Stimulated activated CD8-positive, alpha-beta memory T cell treated with anti-CD3 and anti-CD28 coated beads, Interleukin-7, amount 100 ng/mL, for 24 hours (primary cell): Measurements from ENCODE around the gene RNF166.

ENCODE experiments used
- DNase-seq: peaks from one replicate; pipeline ENCODE4 v3.0.0-alpha.2; 2020; ENCODE audit warnings: low read depth

RNF166 gene

DNA sequence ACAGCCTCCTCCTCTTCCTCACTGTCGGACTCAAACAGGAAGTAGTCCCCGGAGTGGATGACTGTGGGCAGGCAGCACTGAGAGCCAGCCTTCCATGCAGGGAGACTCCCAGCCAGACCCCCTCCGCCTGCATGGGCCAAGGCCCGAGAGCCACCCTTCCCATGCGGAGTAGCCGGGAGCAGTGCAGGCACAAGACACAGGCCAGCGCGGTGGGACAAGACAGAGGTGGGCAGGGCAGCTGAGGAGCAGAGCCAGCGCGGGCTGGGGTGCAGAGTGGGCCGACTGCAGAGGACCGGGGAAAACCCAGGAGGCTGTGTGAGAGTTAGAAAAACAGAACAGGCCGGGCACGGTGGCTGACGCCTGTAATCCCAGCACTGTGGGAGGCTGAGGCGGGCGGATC, 17.7 kb upstream of the RNF166 start:
- no peak for DNase-seq

DNA sequence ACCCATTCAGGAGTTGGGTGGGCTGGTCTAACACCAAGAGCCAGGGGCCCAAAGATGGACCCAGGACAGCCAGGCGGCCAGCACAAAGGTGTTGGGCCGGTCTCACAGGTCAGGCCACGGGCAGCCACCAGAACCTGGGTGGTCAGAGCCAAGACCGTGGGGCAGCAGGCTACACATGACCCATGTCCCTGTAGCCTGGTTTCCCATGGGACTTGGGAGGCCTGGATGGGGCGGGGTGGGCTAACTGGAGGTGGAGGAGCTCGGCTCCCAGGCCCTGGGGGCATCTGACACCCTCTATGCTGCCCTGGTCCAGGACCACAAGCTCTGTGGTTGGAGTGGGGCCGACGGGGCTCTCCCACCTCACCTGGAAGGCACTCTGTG, 17.3 kb upstream of the RNF166 start:
- DNase-seq, result no peak

DNA sequence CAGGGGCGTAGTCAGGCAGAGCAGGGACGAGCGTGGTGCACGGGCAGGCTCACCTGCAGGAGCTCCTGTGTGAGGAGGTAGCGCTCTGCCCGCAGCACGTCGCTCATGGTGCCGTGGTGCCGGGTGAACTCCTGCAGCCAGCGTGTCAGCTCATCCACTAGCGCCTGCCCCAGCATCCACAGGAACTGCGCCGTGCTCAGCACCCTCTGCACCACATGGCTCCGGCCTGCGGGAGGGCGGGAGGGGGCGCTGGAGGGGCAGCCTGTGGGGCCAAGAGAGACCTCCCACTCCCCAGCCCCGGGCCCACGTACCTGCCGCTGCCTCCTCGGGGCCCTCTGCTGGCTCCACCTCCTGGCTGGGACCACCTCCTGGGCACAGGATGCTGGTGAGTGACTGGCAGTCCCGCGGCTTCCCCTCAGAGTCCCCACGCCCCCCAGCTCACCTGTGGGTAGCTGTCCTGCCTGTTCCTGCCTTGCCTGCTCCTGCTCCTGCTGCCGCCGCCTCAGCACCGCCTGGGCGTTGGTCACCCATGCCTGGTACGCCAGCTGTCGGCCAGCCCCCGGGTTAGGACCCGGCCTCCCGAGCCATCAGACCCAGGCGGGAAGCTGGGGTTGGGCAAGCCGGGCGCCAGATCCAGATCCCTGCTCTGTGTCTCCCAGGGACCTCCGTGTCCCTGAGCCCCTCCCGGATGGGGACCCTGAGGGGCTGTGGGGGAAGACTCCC, 16.7 kb upstream of the RNF166 start:
- no peak for DNase-seq

DNA sequence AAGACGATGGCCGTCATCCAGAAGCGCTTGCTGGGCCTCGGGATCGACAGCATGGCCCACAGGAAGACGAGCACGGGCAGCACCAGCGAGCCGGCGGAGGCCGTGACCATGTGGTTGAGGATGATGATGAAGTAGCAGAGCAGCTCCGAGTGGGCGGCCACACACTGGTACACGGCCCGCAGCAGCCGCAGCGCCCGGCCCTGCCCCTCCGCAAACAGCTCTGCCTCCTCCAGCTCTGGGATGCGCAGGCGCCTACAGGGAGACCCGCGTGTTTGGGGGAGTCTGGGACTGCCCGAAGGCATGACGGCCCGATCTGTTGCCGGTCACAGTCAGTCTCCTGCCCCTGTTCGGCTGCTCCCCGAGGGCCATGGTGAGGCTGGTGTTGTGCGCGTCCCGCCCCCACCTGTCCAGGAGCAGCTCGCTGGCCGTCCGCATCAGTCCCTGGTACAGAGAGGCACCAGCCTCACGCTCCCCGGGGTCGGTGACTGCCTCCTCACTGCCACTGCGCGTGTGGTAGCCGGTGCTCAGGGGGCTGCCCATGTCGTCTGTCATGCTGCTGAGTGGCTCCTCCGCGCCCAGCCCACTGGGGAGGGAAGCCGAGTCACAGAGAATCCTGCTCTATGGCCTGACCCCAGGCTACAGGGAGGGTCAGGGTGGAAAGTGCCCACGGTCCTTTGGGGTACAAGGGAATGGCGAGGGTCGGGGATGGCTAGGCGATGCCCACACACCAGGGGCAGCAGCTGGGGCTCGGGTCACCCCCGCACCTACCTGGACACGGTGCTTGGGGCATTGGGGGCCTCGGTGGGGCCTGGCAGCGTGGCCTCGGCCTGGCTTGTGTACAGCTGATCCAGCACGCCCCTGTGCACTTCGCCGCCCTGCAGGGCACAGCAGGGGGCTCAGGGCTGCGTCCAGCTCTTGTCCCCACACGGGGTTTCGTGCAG, 15.9 kb upstream of the RNF166 start:
- DNase-seq, result no peak

DNA sequence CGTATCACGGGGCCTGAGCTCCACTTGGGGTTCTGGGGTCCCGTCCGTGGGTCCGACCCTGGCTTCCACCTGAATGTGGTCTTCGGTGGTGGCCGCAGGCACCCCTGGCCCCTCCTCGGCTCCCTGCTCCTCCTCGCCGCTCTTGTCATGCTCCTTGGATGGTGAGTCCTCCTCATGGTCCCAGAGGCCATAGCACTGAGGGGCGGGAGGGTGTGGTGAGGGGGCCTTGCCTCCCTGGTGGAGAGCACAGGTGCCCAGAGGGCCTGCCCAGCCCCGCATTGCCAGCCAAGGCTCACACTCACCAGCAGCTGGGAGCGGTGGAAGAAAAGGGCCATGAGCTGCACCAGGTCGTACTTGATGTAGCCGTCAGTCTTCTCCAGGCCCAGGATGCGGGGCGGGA, 15.0 kb upstream of the RNF166 start:
- DNase-seq, result no peak

DNA sequence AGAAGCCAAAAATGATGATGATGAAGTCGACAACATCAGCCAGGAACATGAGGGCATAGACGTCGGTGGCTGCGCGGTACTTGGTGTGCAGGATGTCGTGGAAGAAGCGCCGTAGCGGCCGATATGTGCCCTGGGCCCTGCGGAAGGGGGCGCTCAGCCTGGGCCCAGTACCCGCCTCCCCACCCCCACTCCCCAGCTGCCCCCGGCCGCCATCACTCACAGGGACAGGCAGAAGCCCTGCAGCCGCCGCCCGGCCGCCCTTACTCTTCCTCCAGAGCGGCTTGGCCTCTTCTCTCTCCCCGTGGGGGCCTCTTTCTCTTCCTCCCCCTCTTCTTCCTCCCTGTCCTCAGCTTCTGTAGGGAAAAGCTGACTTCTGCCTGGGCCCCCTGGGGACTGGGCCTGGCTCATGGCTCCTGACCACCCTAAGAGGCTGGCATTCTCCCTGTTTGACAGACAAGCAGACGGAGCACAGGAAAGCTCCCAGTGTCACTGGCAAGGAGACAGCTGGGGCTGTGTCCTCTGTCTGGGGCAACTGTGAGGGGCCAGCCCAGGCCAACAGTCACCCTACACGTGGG, 14.3 kb upstream of the RNF166 start:
- DNase-seq, result no peak

DNA sequence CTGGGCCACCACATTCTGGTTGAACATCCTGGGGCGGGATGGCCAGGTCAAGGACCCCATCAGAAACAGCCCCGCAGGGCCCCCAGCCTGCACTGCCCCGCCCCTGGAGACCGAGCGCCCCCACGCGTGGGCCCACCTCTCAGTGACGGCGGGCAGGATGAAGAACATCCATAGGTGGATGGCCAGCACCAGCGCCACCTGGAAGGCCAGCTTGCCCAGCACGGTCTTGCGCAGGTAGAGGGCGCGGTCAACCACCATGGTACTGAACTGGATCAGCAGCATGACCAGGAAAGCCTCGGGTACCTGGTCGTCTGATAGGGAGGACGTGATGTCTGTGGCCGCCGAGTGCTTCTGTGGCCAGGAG, 13.7 kb upstream of the RNF166 start:
- DNase-seq, result no peak

DNA sequence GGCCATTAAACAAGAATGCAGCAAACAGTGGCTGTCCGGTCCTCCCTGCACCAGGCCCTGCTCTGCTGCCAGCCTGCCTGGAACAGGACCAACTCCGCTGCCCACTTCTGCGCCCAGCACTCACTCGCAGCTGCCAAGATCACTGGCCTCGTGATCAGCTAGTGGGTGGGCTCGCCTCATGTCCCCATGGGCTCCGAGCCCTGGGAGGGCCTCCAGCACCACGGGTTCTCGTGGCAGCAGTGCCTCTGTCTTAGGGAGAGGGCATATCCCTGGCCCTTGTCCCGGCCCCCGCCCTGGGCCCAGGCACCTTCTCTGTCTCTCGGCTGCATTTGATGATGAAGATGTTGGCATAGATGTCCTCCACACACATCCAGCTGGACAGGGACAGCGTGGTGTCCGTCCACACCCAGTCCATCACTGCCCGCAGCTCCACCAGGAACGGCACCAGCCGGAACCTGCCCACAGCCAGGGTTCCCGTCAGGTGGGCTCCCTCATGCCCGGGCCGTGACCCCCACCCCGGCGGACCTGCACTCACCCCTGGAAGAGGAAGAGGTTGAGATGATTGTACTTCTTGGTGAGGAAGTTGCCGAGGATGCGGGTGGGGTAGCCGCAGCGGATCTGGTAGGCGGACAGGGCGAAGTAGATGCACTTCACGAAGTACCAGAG, 13.2 kb upstream of the RNF166 start:
- DNase-seq, result no peak

DNA sequence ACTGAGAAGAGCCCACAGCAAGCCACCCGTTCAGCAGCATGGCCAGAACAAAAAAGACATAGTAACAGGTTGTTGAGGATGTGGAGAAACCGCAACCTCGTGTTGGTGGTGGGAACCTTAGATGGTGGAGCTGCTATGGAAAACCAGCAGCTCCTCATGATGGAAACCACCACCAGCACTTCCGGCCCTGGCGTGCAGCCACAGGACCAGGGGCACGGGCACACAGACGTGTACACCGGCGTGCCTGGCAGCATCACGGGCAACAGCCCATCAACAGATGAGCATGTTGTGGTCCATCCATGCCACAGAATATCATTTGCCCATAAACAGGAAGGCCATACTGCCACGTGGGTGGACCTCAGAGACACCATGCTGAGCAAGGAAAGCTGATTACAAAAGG, 12.0 kb upstream of the RNF166 start:
- DNase-seq, result no peak

DNA sequence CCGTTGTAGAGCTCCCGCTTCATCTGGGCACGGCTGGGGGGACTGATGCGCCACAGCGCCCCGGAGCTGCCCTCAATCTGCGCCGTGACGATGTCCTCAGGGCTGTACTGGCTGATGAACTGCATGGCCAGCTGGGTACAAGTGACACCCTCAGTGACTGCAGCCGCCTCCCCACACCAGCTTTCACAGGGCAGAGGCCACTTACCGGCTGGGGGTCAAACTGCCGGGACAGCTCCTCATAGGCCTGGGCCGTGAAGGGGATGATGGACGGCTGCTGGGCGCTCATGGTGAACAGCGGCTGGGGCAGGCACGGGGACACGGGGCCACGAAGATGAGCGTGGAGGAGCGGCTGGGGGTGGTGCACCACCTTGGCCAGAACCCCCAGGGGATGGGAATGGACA, 10.4 kb upstream of the RNF166 start:
- DNase-seq, result no peak

DNA sequence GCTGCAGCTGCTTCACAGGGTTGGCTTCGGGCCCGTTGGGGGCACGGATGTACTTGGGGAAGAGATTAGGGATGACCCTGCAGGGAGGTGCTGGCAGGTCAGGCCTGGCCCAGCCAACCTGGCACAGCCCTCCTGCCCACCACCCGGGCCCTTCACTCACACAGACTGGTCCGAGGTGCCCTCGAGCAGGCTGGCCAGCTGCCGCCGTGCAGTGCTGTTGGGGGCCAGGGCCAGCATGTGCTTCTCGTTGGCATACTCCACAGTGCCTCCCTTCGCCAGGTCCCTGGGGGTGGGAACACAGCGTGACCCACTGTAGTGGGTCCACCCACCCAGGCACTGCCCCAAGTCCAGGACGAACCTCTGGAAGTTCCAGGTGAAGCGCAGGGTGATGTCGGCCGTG, 10.0 kb upstream of the RNF166 start:
- DNase-seq, result no peak

DNA sequence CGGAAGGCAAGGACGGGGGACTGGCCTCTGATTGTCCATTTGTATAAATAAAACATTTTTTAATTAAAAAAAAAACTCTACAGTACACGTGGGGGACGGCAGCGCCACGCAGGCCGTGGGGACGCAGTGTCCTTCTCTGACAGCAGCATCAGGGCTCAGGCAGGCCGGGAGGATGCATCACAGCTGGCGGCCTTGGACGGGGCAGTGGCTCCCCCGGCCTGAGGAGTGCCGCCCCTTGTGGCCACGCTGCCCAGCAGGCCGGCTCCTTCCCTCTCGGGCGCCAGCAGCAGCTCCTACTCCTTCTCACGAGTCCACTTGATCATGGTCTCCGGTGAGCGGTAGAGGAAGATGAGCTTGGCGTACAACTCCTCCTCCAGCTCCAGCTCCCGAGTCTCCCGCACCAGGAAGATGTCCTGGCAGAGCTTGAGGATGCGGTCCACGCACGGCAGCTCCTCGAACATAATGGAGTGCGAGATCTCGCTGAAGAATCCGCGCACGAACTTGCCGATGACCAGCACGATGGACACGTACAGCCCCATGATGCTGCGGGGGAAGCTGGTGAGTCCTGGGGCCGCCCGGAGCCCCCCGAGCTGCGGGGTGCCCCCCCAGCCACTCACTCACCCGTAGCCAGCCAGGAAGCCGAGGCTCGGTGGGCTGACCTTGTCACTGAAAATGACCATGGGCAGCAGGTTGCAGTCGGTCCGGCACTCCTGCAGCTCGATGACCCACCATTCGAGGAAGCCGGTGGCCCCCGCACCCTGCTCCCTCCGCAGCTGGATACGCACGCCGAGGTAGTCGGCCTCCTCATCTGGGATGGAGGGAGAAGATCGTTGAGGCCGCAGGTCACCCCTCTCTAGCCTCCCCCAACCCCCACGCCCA, 9.3 kb upstream of the RNF166 start:
- no peak for DNase-seq

DNA sequence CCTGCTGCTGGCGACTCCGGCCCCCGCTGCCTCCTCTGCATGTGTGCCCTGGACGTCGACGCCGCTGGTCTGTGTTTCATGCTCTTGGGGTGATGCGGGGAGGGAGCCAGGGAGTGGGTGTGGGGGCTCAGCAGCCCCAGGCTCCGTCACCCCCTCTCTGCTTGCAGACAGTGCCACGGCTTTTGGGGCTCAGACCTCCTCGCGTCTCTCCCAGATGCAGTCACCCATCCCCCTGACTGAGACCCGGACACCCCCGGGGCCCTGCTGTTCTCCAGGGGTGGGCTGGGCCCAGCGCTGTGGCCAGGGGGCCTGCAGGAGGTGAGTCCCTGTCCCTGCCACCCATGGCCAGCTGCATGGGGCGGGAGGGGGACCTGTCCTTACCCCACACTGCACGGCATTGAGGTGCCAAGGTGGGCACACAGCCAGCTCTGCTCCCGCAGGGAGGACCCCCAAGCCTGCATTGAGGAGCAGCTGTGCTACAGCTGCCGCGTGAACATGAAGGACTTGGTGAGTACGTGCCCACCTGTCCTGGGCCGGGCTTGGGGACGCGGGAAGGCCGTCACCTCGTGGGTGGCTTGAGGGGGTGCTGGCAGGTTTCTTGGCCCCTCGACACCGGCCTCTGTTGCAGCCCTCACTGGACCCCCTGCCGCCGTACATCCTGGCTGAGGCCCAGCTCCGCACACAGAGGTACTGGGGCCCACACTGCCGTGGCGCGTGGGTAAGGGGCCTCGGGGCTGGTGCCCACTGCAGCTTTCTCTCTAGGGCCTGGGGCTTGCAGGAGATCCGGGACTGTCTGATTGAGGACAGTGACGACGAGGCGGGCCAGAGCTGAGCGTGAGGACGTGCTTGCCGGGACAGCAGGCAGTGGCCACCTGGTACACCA, 8.5 kb upstream of the RNF166 start:
- no peak for DNase-seq

DNA sequence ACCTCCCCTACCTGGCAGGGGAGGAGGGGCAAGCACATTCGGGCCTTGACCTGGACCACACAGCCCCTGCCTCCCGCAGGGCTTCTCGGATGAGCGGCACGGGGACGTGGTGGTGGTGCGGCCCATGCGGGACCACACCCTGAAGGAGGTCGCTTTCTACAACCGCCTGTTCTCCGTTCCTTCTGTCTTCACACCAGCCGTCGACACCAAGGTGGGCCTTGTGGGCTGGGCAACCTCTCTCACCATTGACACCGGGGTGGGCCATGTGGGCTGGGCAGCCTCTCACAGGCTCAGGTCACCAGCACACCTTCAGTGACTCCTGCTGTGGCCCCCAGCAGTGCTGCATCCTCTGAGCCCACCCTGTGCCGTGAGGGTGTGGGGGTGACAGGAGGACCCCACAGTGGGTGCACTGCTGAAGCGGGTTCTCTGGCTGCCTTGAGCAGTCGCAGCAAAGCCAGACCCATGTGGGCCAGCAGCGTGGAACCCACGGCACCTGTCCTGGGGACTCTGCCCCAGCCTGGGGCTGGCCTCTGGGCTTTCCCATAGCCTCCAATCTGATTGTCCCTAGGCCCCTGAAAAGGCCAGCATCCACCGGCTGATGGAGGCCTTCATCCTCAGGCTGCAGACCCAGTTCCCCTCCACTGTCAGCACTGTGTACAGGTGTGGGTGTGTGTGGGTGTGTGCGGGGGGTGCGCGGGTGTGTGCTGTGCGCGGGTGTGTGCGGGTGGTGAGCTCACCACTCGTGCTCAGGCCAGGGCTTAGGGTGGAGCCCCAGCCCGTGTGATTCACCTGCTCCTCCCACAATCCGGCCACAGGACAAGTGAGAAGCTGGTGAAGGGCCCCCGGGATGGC, 7.6 kb upstream of the RNF166 start:
- no peak for DNase-seq

DNA sequence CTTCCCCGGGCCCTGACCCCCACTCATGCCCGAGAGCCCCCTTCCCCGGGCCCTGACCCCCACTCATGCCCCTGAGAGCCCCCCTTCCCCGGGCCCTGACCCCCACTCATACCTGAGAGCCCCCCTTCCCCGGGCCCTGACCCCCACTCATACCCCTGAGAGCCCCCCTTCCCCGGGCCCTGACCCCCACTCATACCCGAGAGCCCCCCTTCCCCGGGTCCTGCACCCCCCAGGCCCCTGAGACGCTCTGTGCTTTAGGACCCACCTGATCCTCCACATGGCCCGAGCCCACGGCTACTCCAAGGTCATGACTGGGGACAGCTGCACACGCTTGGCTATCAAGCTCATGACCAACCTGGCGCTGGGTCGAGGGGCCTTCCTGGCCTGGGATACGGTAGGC, 6.8 kb upstream of the RNF166 start:
- no peak for DNase-seq

DNA sequence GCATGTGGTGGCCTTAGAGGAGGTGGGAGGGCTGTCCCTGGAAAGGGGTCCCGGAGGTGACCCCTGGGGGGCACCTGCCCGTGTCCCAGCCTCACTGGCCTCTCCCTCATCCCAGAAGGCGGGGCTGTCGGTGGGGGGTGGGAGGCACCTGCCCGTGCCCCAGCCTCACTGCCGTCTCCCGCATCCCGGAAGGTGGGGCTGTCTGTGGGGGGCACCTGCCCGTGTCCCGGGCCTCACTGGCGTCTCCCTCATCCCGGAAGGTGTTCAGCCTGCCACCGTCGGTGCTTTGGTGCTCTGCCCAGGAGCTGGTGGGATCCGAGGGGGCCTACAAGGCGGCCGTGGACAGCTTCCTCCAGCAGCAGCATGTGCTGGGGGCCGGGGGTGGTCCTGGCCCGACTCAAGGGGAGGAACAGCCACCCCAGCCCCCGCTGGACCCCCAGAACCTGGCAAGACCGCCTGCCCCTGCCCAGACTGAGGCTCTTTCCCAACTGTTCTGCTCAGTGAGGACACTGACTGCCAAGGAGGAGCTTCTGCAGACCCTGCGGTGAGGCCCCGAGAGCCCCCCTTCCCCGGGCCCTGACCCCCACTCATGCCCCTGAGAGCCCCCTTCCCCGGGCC, 6.3 kb upstream of the RNF166 start:
- DNase-seq, result no peak

DNA sequence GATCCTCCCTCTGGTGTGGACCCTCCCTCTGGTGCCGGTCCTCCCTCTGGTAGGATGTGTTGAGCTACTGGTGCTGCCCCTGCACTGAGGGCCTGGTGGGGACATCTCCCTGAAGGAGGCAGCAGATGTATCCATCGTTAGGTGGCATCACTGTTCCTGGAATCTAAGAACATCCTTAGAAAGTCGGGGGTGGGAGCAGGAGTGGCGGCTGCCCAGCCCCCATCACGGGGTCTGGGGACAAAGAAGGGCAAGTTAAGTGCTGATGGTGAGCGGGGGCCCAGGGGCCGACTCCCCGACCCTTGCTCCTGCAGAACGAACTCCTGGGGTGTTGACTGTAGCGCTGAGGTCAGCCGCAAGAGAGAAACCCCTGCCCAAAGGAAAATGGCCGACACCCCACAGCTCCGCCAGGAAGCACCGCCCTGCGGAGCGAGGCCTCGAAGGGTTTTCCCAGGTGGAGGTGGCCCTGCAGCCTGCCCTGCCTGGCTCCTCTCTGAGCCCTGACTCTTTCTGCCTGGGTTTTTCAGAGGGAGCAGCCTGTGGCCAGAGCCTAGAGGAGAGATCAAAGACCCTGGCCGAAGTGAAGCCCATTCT, 5.6 kb upstream of the RNF166 start:
- no peak for DNase-seq

DNA sequence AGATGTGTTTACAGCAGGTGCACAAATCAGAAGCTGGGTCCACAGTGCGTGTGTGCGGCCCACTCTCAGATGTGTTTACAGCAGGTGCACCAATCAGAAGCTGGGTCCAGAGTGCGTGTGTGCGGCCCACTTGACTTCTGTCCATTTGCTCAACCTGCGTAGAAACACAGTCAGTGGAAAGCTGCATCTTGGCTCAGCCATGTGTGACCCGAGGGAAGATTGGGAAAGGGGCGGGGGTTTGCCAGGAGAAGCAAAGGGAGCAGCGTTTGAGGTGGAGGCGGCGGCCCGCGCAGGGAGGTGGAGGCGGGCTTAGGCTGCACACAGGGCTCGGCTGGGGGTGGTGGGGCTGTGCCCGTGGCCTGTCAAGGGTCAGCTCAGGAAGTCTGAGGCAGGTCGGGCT, 4.3 kb upstream of the RNF166 start:
- no peak for DNase-seq
